NCI-H1092 (cell line): ENCODE results near the gene SLC8A3.

Experiments used
- DNase-seq: peaks from one replicate; lab custom pipeline; 2025; lab: John Stamatoyannopoulos, UW

SLC8A3 gene

GRCh38 chr14:70118064-70118463 is 70.7 kb downstream of the SLC8A3 start:
- DNase-seq: no peak

DNA sequence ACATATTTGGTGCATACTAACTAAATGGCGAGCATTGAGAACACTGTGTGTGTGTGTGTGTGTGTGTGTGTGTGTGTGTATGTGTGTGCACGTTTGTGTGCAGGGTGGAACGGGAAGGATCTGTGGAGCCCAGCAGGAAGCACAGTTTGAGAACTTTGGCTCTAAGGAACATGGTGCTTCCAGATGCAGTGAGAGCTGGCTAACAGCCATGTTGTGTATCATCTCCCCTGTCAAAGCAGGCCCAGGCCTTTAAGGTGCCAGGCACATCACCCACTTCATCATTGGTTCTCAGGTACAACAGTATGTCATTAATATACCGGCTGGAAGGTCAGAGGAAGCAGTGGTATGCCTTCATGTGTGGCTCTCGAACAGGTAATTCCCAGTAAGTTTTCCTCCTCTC is 72.5 kb downstream of the SLC8A3 start:
- no peak for DNase-seq

GRCh38 chr14:70114621-70115156 is 74.1 kb downstream of the SLC8A3 start:
- no peak for DNase-seq

DNA sequence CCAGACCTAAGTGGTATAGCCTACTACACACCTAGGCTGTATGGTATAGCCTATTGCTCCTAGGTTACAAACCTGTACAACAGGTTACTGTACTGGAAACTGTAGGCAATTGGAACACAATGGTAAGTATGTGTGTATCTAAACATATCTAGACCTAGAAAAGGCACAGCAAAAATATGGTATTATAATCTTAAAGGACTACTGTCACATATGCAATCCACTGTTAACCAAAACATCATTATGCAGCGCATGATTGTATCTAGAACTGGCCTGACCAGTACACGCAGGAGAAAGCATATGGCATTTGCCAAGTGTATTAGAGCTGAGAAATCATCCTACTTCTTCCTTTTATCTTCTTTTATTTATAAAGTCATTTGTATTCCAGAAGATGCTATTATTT is 75.5 kb downstream of the SLC8A3 start:
- no peak for DNase-seq

- DNase-seq: no peak
Measured at GRCh38 chr14:70108419-70108818, 80.3 kb downstream of the SLC8A3 start.

DNA sequence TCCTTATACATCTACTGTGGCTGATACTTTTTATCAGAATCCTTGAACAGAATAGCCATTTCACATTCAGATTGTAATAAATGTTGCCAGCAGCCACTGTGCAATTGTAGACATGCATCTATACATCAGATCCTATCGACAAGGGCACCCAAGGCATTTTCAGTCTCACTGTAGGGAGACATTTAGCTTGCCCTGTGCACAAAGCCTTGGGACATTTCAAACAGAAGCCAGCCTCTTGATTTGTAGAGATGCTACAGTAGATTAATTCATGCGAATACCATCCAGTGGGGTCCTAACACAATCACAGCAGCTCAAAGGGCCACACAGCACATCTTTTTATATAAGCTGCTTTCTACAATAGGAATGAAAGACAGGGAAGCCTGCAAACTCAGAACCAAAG is 81.4 kb downstream of the SLC8A3 start:
- DNase-seq: no peak

DNA sequence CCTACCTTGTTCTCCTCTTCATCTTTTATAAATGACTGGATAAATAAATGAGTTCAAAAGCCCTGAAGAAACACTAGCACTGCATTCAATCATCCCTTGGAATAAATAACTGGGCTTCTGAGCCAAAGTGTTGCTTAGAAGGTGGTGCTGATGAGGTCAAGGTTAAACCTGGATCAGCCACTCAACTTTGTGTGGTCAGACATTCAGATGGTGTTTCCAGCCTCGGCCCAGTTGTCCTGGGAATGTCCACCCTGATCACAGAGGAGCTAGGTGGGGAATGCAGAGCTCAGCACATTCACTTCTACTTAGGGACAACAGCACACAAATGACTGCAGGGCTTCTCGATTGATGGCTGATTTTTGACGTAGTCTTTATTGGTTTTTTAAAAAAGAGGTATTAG is 88.7 kb downstream of the SLC8A3 start:
- DNase-seq: no peak

- DNase-seq: no peak
Measured at GRCh38 chr14:70098250-70098809, 90.4 kb downstream of the SLC8A3 start.

- peak; percentile 70 for DNase-seq
Measured at GRCh38 chr14:70097576-70098249, 91.0 kb downstream of the SLC8A3 start.

- no peak for DNase-seq
Measured at GRCh38 chr14:70096866-70097265, 91.9 kb downstream of the SLC8A3 start.

DNA sequence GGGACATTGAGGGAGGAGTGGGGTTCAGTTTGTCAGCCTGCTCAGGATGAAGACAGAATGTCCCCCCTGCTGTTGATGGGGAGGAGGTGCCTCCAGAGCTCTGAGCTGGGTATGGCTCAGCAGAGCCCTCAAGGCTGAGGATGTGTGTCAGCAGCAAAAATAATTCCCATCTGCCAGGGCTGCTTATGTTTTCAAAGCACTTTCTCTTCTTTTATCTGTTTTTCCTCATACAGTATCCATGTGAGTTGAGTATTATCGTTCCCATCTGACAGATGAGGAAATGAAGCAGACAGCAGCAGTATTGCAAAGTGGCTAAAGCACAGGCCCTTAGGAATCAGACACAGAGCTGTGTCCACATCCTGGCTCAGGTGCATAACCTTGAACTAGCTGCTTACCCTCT is 94.1 kb downstream of the SLC8A3 start:
- DNase-seq: no peak

GRCh38 chr14:70094106-70094505 is 94.6 kb downstream of the SLC8A3 start:
- no peak for DNase-seq

GRCh38 chr14:70093156-70093555 is 95.6 kb downstream of the SLC8A3 start:
- no peak for DNase-seq

DNA sequence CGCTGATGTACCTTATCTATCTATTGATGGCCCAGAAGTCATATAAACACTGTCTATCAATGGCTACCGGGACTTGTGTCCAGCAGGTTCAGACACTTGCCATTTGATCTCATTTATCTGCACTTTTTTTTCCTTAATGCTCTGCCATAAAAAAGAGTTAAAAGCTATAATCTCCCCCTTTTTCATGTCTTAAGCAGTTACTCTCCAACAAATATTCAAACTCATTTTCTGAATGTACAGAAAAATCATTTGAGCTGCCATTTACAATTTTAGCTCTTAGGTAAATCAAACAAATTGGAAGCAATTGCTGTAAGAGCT is 101.4 kb downstream of the SLC8A3 start:
- DNase-seq: no peak

DNA sequence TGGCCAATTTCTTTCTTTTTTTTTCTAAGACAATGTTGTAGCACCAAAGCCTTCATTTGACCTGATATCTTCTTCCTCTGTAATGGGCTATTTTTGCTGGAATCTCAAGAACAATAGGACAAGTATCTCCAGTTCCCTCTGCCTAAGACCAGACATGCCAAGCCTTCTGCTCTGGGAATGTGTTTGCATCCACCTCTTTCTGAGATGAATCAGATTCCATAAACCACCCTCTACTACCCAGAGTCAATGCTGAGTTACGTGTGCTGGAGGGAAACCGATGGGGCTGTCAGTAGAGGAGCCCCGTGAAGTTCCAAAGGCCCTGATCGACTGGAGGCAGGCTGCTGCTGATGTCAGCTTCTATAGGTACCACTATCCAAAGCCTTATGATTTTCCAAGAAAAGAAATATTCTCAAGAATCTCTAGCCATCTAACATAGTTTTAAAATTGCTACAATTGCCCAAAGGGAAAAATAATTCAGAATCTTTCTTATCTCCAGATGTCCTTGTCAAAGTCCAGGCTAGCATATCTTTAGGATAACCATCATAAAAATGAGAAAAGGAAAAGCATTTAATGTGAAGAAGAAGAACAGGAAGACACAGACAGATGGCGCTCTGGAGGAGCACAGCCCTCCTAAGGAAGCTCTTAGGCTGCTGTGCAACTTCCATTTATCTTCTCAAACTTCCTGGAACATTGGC is 101.9 kb downstream of the SLC8A3 start:
- DNase-seq: no peak

- DNase-seq: no peak
Measured at GRCh38 chr14:70084226-70084625, 104.5 kb downstream of the SLC8A3 start.

- DNase-seq: no peak
Measured at GRCh38 chr14:70082394-70082793, 106.4 kb downstream of the SLC8A3 start.

GRCh38 chr14:70080076-70080475 is 108.7 kb downstream of the SLC8A3 start:
- no peak for DNase-seq

GRCh38 chr14:70078329-70078728 is 110.4 kb downstream of the SLC8A3 start:
- DNase-seq: no peak

DNA sequence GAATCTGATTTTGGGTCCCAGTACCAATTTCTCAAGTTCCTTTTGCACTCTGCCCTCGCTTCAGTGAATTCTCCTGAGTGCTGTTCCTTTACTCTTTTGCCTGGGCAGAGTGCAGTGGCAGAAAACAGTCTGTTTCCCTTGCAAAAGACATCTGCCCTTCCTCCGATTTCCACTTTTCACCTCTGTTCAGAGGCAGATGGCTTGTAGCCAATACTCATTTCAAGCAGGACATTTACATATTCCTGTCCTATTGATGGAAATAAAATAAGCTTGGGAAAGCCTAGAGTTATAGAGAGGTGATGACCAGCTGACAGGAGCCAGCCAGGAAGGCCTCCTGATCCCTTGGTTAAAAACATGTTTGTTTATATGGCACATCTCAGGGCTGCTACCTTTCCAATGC is 111.0 kb downstream of the SLC8A3 start:
- DNase-seq: no peak

DNA sequence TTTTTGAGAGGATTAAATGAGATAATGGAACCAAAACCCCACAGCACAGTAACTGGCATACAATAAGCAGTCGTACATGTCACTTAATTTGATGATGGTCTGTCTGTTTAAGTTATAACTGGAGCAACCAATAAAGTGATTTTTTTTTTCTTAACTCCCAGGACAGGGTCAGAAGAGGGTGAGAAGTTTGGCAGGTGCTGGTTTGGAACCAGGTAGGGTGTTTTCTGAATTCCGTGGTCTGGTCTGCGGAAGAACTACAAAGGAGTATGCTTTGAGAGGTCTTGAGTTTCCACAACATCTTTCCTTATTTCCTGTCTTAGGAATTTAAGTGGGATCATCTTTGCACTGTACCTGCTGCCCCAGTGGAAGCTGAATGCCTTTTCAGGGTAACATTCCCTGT is 111.7 kb downstream of the SLC8A3 start:
- no peak for DNase-seq

- DNase-seq: peak; percentile 42
Measured at GRCh38 chr14:70073924-70074566, 114.7 kb downstream of the SLC8A3 start.

DNA sequence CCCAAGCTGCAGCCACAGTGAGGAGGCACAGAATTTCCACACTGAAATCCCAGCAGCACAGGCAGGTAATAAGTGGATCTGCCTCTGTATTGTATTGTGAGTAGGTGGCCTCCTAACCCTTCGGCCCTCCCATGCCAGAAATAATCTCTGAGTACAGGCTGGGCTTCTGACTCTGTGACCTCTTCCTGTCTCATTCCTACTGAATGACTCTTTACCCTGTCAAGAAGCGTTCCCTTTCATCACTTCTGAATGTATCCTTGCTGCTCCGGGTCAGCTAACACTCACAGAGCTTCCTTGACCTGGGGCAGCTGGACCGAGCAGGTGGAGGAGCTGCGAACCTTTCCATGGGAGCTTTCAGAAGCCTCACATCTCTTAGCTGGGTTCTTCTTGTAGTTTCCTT is 119.6 kb downstream of the SLC8A3 start:
- no peak for DNase-seq
